Suppressor macrophage (primary cell): ENCODE results near the gene AK9.

ENCODE experiments used
- DNase-seq, 4 experiments: peaks; one replicate each; pipeline ENCODE4 v3.0.0-alpha.2; 2020 to 2022

AK9 gene

DNA sequence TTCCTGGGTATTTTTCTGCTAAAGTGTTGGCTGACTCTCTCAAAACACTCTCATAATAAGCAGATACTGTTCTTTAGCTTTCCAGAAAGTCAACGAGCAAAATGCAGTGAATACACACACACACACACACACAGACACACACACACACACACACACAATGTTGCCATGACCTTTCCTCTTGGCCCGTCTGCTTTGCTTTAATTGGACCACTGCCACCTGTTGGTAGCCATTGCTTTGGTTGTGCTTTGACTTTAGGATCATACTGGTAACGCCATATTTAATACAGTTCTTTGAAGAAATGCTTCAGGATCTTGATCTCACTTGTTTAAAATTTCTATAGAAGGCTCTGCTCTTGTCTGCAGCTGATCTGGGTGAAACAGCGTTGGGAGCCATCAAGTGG is 4.5 kb upstream of the AK9 start:
- DNase-seq = peak in 1 of 4 experiments; percentile 21

DNA sequence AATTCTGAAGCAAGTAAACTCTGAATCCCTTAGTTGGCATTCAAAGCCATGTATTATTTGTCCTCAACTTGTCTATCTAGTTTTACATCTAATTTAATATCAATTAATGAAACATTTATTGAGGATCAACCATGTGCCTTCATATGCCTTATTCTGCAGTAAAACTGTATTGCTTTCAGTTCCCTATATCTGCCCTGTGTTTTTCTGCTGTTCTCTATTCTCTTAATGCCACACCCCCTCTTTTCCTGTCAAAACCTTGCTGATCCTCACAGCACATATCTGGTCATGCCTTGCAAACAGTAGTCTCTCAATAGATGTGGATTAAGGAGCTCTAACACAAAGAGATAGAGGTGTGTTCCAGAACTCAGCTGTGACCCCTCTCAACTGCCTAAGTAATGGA is 2.1 kb upstream of the AK9 start:
- DNase-seq = peak; percentile 13 to 67 (median 50)

- DNase-seq = peak in 3 of 4 experiments; percentile 10 to 63 (median 39)
Observed at GRCh38 chr6:109690373-109690736, 647 bp downstream of the AK9 start.

GRCh38 chr6:109687271-109687761 is 3.7 kb downstream of the AK9 start:
- DNase-seq = peak; percentile 69 to 94 (median 82)

DNA sequence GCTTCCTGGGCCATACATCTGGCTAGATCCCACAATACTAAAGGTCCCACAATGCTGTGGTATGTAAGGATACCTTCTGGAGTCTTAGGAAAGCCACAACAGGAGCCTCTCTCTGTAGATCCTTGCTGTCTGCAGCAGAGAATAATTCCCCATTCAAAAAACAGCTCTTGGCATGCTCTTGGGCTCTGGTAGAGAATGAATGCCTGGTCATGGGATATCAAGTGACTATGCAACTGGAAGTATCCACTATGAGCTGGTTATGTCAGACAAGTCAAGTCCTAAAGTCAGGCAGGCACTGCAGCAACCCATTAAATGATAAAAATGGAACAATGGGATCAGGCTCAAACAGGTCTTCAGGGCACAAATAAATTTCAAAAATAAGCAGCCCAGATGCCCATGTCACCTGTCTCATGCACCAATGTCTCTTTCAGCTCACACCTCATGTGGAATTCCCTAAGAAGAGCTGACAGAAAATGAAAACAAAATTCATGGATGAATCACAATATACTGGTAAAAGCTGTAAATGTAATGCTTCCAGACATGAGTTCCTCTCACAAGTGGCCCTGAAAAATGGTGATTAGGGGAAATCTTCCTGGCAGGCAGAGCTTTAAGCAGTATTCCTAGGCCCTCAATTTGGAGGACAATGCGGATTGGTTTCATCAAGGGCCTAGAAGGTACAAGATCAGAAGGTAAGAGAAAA is 4.3 kb downstream of the AK9 start:
- DNase-seq = peak; percentile 19 to 59 (median 47)

DNA sequence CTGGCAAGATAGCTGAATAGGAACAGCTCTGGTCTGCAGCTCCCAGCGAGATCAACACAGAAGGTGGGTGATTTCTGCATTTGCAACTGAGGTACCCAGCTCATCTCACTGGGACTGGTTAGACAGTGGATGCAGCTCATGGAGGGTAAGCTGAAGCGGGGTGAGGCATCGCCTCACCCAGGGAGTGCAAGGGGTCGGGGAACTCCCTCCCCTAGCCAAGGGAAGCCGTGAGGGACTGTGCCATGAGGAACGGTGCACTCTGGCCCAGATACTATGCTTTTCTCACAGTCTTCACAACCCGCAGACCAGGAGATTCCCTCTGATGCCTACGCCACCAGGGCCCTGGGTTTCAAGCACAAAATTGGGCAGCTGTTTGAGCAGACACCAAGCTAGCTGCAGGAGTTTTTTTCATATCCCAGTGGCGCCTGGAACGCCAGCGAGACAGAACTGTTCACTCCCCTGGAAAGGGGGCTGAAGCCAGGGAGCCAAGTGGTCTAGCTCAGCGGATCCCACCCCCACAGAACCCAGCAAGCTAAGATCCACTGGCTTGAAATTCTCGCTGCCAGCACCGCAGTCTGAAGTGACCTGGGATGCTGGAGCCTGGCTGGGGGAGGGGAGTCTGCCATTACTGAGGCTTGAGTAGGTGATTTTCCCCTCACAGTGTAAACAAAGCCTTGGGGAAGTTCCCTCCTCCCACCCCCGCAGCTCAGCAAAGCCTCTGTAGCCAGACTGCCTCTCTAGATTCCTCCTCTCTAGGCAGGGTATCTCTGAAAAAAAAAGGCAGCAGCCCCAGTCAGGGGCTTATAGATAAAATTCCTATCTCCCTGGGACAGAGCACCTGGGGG is 12.1 kb downstream of the AK9 start:
- peak in 2 of 4 experiments; percentile 24 to 48 for DNase-seq

DNA sequence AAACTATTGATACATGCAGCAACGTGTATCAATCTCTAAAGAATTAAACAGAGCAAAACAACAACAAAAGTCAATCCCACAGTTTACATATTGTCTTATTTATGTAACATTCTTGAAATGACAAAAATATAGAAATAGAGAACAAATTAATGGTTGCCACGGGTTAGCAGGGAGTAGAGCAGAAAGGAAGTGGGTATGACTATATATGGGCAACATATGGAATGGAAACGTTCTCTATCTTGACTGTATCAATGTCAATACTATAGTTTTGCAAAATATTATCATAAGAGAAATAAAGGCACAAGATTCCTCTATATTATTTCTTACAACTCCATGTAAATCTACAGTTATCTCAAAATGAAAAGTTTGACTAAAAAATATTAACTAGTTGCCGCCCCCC is 12.8 kb downstream of the AK9 start:
- no peak for DNase-seq

DNA sequence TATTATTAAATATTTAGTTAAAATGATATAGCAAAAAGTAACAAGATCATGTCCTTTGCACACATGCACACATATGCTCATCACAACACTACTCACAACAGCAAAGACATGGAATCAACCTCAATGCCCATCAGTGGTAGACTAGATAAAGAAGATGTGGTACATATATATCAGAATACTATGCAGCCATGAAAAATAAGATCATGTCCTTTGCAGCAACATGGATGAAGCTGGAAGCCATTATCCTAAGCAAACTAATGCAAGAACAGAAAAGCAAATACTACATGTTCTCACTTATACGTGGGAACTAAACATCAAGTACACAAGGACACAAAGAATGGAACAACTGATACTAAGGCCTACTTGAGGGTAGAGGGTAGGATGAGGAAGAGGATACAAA is 14.3 kb downstream of the AK9 start:
- no peak for DNase-seq

- DNase-seq = no peak
Observed at GRCh38 chr6:109672839-109673238, 18.2 kb downstream of the AK9 start.

GRCh38 chr6:109672175-109672574 is 18.8 kb downstream of the AK9 start:
- DNase-seq = no peak

DNA sequence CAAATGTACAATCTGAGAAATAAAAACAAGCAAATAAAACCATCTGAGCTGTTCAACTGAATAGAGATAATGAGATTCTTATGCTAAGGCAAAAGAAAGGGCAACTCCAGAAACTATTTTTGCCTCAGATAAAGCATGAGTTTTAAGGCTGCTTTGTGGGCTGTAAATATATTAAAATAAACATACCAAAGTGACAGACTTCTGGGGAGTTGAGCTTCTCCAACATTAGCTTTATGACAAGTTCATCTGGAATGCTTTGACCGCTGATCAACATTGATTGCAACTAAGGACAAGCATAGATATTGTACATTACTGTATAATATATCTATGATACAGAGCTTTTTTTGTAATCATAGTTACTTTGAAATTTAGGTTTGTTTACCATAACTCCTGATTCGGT is 19.3 kb downstream of the AK9 start:
- DNase-seq = no peak

- no peak for DNase-seq
Observed at GRCh38 chr6:109669811-109670210, 21.2 kb downstream of the AK9 start.

DNA sequence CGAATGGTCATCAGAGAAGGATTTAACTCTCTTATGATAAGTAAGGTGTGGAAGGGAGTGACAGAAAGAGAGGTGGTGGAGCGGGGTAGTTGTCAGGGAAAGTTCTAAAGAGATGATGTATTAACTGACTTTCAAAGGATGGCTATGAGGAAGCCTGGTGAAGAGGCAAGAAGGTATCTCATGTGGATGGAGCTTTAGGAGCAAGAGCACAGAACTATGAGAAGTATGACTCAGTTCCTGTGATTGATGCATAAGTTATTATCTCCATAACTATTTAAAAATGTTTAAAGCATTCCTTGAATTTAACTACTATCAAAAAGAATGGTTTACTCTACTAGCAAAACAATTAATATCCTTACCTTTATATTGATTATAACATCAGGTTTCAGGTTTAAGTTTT is 28.8 kb downstream of the AK9 start:
- DNase-seq = no peak

- no peak for DNase-seq
Observed at GRCh38 chr6:109660526-109661320, 30.3 kb downstream of the AK9 start.

DNA sequence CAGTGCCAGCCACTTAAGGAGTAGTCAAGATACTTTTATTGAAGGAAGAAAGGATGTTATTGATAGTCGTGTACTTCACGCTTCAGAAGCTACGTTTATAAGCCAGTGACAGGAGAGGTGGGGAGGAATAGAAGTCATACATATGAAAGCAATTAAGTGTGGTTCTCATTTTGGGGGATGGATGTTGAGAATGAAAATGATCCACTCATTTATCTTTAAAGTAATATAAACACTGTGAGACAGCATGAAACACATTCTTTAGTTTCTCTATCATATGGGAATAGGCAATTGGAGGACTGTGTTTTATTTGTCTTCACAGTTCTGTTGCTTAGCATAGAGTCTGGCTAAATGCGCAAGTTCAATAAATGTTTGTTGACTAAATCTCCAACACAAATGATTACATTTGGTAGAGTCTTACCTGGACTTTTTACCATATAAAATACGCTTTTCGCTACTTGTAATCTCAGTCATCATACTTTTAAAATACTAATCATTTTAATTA is 35.2 kb downstream of the AK9 start:
- no peak for DNase-seq

DNA sequence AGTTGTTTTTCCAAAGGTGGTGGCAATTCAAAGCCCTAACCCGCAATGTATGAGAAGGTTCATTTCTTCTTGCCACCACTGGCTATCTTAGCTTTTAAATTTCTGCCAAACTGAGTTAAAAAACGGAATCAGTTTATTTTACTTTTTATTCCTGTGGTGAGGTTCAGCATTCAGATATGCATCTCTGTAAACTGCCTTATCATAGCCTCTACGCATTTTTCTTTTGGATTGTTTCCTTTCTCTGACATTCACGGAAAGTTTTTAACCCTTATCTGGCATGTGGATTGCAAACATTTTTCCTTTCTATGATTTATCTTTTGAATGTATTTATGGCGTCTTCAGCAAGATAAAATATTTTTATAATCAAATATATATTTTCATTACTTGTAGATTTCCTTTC is 37.7 kb downstream of the AK9 start:
- DNase-seq = no peak

- DNase-seq = no peak
Observed at GRCh38 chr6:109644131-109644530, 46.9 kb downstream of the AK9 start.

DNA sequence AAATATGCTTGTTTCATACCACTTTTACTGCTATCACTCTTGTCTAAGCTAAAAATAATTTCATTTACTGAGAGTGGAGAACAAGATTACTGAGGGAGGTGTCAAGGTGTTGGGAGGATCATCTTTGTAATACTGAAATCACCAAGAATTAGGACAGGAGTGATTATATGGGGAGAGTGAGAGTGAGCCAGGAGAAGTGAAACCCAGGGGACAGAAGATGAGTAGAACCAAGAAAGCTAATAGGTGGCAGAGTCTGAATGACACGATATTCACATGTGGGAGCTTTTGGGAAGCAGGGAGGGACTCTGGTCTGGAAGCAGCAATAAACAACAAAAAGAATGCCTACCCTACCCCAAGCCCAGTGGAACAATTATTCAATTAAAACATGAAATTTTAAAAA is 58.6 kb downstream of the AK9 start:
- no peak for DNase-seq

- no peak for DNase-seq
Observed at GRCh38 chr6:109631403-109631802, 59.6 kb downstream of the AK9 start.

GRCh38 chr6:109628158-109629000 is 62.6 kb downstream of the AK9 start:
- DNase-seq = no peak

- peak in 1 of 4 experiments; percentile 22 for DNase-seq
Observed at GRCh38 chr6:109626311-109626710, 64.7 kb downstream of the AK9 start.

- DNase-seq = no peak
Observed at GRCh38 chr6:109625199-109625598, 65.8 kb downstream of the AK9 start.
